Hematopoietic multipotent progenitor cell (in vitro differentiated cells): ENCODE results near the gene PARN. TPM values are rescaled to one million over a fixed set of nuclear protein-coding genes. Genes with fewer than 3 reads are reported as not detected.

Source experiments
- small RNA-seq: library from RNA; depleted of rRNA; stranded (forward); fragments of <200 nt; gene quantifications from one replicate; pipeline ENCODE3, GENCODE V24; 2012
- total RNA-seq: library from RNA; depleted of rRNA; stranded (reverse); fragments of >200 nt; gene quantifications from one replicate; pipeline ENCODE4 v1.2.3, GENCODE V29; 2012

The PARN gene
- total RNA-seq, 1 donor, result 17.8 TPM

Small RNAs within 50 kb of the gene (small RNA-seq; reads per million reads assigned to genes)
- gene RN7SL274P (not detected), gene RNU7-125P (not detected)

Other genes starting within 250 kb of the PARN start
- 35.3 TPM for gene BFAR, start 2.7 kb upstream of the PARN start, total RNA-seq
- not detected for gene PLA2G10, start 64.0 kb upstream of the PARN start, total RNA-seq
- gene NPIPA3, start 73.2 kb upstream of the PARN start, total RNA-seq, result 0.27 TPM
- gene NPIPA2, start 112.3 kb upstream of the PARN start, total RNA-seq, result not detected
- gene NOMO1, start 203.5 kb upstream of the PARN start, total RNA-seq, result 34.5 TPM